Caco-2 (cell line): ENCODE measurements around the gene RUNX1. TPM values are rescaled to one million over a fixed set of nuclear protein-coding genes. Genes with fewer than 3 reads are reported as not detected.

ENCODE experiments used
- BruUV-seq: library from RNA; stranded (reverse); fragments of 400-500 nt; replicated peaks from 2 replicates; lab custom pipeline; 2021; lab: Mats Ljungman, UMichigan
- CTCF ChIA-PET: fragments of 300-600 bp; sonication (Branson Sonifier 250); formaldehyde crosslinking; loops from one replicate; lab custom pipeline; 2022; ENCODE audit warnings: antibody characterized with exemption; lab: Charles Lee
- POLR2A ChIA-PET: fragments of 300-600 bp; sonication (Branson Sonifier 250); formaldehyde crosslinking; loops from one replicate; lab custom pipeline; 2022; ENCODE audit warnings: antibody characterized with exemption; lab: Charles Lee
- DNase-seq, 2 experiments: peaks; one replicate each; pipeline versions ENCODE4 v3.0.0 to v3.0.0-alpha.2; 2020 to 2022
- H3K27me3 ChIP-seq: replicated peaks from 2 replicates; pipeline ENCODE4 v1.6.0; 2011; ENCODE audit warnings: low read length; ENCODE audit not compliant: control insufficient read depth, insufficient read depth
- H3K36me3 ChIP-seq: 2 replicates; pipeline ENCODE4 v1.5.1; 2011; ENCODE audit warnings: low read length; ENCODE audit not compliant: control insufficient read depth, insufficient read depth
- H3K4me1 ChIP-seq: fragments of 250-450 bp; sonication (Bioruptor Pico); 2 replicates; pipeline ENCODE4 v1.5.1; 2020; ENCODE audit warnings: mild to moderate bottlenecking
- H3K4me3 ChIP-seq: 2 replicates; pipeline ENCODE4 v1.5.1; 2011; ENCODE audit warnings: low read depth, mild to moderate bottlenecking, control low read depth, low read length
- H3K9me3 ChIP-seq: fragments of 250-450 bp; sonication (Bioruptor Pico); 2 replicates; pipeline ENCODE4 v1.5.1; 2020; ENCODE audit warnings: mild to moderate bottlenecking, moderate library complexity
- H3K27ac Mint-ChIP-seq: one replicate; pipeline ENCODE4 v1.8.0; 2022; ENCODE audit warnings: mixed read lengths; ENCODE audit not compliant: unreplicated experiment
- H3K27me3 Mint-ChIP-seq: one replicate; pipeline ENCODE4 v1.8.0; 2022; ENCODE audit warnings: mixed read lengths; ENCODE audit not compliant: insufficient read depth, unreplicated experiment
- H3K36me3 Mint-ChIP-seq: one replicate; pipeline ENCODE4 v1.8.0; 2022; ENCODE audit warnings: mild to moderate bottlenecking, mixed read lengths; ENCODE audit not compliant: insufficient read depth, unreplicated experiment
- H3K4me1 Mint-ChIP-seq: one replicate; pipeline ENCODE4 v1.8.0; 2022; ENCODE audit warnings: low read depth, mixed read lengths; ENCODE audit not compliant: unreplicated experiment
- H3K4me3 Mint-ChIP-seq: one replicate; pipeline ENCODE4 v1.8.0; 2022; ENCODE audit warnings: mild to moderate bottlenecking, moderate library complexity, mixed read lengths; ENCODE audit not compliant: unreplicated experiment
- H3K9me3 Mint-ChIP-seq: one replicate; pipeline ENCODE4 v1.8.0; 2022; ENCODE audit warnings: mixed read lengths; ENCODE audit not compliant: unreplicated experiment
- CTCF ChIP-seq, 2 experiments: fragments of 200-600 bp in 1 of 2; IDR thresholded peaks; 1 replicate in 1 of 2; 2 replicates in 1 of 2; pipeline versions ENCODE4 v1.5.1 to v1.8.0; 2011 to 2022; ENCODE audit warnings: antibody characterized with exemption in 1 of 2, control low read depth in 1 of 2, inconsistent platforms in 1 of 2, low read depth in 1 of 2, low read length in 1 of 2, mild to moderate bottlenecking in 1 of 2, moderate library complexity in 1 of 2; ENCODE audit not compliant: insufficient read depth in 1 of 2, severe bottlenecking in 1 of 2, unreplicated experiment in 1 of 2
- intact Hi-C: fragments of 100-400 bp; cut with micrococcal nuclease; formaldehyde crosslinking; loops from one replicate; pipeline ENCODE4 v1.10.0; 2022; ENCODE audit not compliant: unreplicated experiment
- total RNA-seq: library from RNA; stranded (reverse); gene quantifications from 2 replicates; pipeline ENCODE4 v1.2.3, GENCODE V29; 2022

RUNX1 gene
- total RNA-seq, 1 experiment from 2014 or later = 11.7 TPM

DNA sequence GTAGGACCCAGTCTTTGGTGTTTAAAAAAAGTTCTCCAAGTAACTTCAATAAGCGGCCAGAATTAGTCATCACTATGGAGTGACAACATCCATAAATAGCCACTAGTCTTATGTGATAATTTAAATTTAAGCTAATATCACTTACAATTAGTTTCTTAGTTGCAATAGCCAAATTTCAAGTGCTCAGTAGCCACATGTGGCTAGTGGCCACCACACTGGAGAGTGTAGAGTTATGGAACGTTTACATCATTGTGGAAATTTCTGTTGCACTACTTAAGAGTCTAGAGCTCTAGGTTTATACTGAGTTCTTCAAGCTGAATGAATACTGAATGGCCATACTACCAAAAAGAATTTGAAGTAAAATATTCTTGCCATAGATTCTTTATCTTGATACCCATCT, 121.1 kb downstream of the RUNX1 start:
- H3K4me3 Mint-ChIP-seq = no peak overlapping the region
- H3K9me3 Mint-ChIP-seq = no peaks in the 10 kb centered on the region

DNA sequence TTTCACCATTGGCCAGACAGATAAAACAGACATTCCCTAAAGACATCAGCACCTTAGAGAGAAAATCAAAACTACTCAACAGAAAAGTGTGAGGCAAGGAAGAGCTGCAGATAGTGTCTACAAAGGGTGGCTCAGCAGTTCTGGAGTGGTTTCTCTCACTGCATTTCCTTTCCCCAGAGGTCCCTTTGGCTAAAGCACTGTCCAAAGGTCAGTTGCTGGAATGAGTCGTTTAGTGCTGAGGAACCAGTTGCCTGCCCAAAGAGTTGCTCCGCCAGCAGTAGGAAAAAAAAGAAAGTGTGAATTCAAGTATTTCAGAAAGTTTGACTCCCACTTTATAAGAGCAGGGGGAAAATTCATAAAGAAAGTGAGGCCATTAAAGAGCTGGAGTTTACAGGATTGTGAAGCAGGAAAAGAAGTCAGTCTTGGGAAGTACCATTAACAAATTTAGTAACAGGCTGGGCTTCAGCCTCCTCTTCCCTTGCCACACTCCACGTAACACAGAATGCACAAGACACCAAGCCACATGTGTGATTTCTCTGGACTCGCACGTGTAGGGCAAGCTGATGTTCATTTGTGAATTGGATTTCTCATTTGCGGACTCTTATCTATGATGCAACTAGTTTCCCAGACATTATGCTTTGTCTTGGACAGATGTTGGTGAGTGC, 122.2 kb downstream of the RUNX1 start:
- peak; percentile 67 to 75 for DNase-seq
- BruUV-seq = no TSS peak
- Mint-ChIP-seq H3K36me3 (no peaks in the 10 kb centered on the region), H3K27me3 (no peaks in the 10 kb centered on the region), H3K4me1 (peaks cover 13% of the 10 kb centered on the region), H3K4me3 (peak overlapping the region; percentile 44), H3K27ac (peak overlapping the region; percentile 84), H3K9me3 (no peaks in the 10 kb centered on the region)
- H3K27me3 ChIP-seq = no peaks in the 10 kb centered on the region
- no peak overlapping the region for H3K4me3 ChIP-seq
- H3K36me3 ChIP-seq = no peaks in the 10 kb centered on the region
- TF ChIP-seq CTCF (IDR thresholded peaks at IDR 0.05; ENCODE audit: insufficient read depth in 1 of 2, low read depth in 1 of 2, low read length in 1 of 2, severe bottlenecking in 1 of 2, unreplicated experiment in 1 of 2) = no peak
- CTCF ChIA-PET = interaction anchor here (1.0 kb wide), 1 partner anchor 181 kb away, joined by 3 read pairs; no protein-coding TSS in a partner anchor
- no peaks in the 10 kb centered on the region for H3K9me3 ChIP-seq
- intact Hi-C loops = no loop called here
- POLR2A ChIA-PET = no interaction called here
- H3K4me1 ChIP-seq = peaks cover 14% of the 10 kb centered on the region

More for the DNA sequence above, 121.1 kb downstream of the RUNX1 start:
- POLR2A ChIA-PET = no interaction called here
- H3K4me1 Mint-ChIP-seq = peaks cover 13% of the 10 kb centered on the region
- DNase-seq = no peak
- Histone ChIP-seq H3K4me3 (no peak overlapping the region), H3K27me3 (no peaks in the 10 kb centered on the region), H3K36me3 (no peaks in the 10 kb centered on the region), H3K4me1 (peaks cover 14% of the 10 kb centered on the region), H3K9me3 (no peaks in the 10 kb centered on the region)
- BruUV-seq = no TSS peak
- CTCF ChIA-PET = interaction anchor here (0.5 kb wide), 1 partner anchor 277 kb away, joined by 3 read pairs; no protein-coding TSS in a partner anchor
- no peak for TF ChIP-seq CTCF (IDR thresholded peaks at IDR 0.05; ENCODE audit: insufficient read depth in 1 of 2, low read depth in 1 of 2, low read length in 1 of 2, severe bottlenecking in 1 of 2, unreplicated experiment in 1 of 2)
- no peaks in the 10 kb centered on the region for H3K36me3 Mint-ChIP-seq
- H3K27ac Mint-ChIP-seq = no peak overlapping the region
- intact Hi-C loops = no loop called here
- no peaks in the 10 kb centered on the region for H3K27me3 Mint-ChIP-seq

DNA sequence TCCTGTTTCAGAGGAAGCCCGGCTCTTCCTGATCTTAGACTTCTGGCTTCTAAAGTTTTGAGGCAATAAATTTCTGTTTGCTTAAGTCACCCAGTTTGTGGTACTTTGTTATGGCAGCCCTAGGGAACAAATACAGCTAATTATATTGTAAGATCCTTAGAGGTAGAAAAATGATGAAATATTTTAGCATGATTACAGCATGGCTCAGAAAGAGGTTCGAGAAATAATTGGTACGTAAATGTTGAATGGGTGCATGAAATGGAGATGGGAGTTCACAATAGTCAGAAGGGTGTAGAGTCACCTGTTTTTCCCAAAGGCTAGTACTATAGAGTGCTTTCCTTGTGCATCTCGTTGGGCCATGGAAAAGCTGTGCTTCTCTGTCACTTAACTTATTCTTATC, 123.5 kb downstream of the RUNX1 start:
- Histone ChIP-seq H3K27me3 (no peaks in the 10 kb centered on the region), H3K9me3 (no peaks in the 10 kb centered on the region), H3K4me3 (no peak overlapping the region), H3K4me1 (peaks cover 14% of the 10 kb centered on the region), H3K36me3 (no peaks in the 10 kb centered on the region)
- Mint-ChIP-seq H3K4me3 (no peak overlapping the region), H3K4me1 (peaks cover 13% of the 10 kb centered on the region), H3K27ac (no peak overlapping the region), H3K9me3 (no peaks in the 10 kb centered on the region), H3K27me3 (no peaks in the 10 kb centered on the region), H3K36me3 (no peaks in the 10 kb centered on the region)
- TF ChIP-seq CTCF (IDR thresholded peaks at IDR 0.05; ENCODE audit: insufficient read depth in 1 of 2, low read depth in 1 of 2, low read length in 1 of 2, severe bottlenecking in 1 of 2, unreplicated experiment in 1 of 2) = no peak
- ChIA-PET POLR2A (no interaction called here), CTCF (no interaction called here)
- no TSS peak for BruUV-seq
- DNase-seq = no peak
- intact Hi-C loops = no loop called here
